GM12872 (cell line): Measurements from ENCODE around the gene PRKD2.

Experiments used
- CTCF ChIP-seq: IDR thresholded peaks from 3 replicates; pipeline ENCODE4 v1.5.1; 2011; ENCODE audit warnings: low read depth, mild to moderate bottlenecking, low read length, moderate library complexity; ENCODE audit not compliant: insufficient read depth

PRKD2 gene

GRCh38 chr19:46726551-46726950 is 9.6 kb upstream of the PRKD2 start:
- no peak for TF ChIP-seq CTCF

- no peak for TF ChIP-seq CTCF
Observed at GRCh38 chr19:46725859-46726393, 9.0 kb upstream of the PRKD2 start.

- TF ChIP-seq CTCF = no peak
Observed at GRCh38 chr19:46725036-46725820, 8.3 kb upstream of the PRKD2 start.

- TF ChIP-seq CTCF = no peak
Observed at GRCh38 chr19:46724468-46724867, 7.6 kb upstream of the PRKD2 start.

GRCh38 chr19:46723471-46723870 is 6.6 kb upstream of the PRKD2 start:
- no peak for TF ChIP-seq CTCF

GRCh38 chr19:46723023-46723461 is 6.1 kb upstream of the PRKD2 start:
- TF ChIP-seq CTCF = no peak

GRCh38 chr19:46722421-46723022 is 5.6 kb upstream of the PRKD2 start:
- TF ChIP-seq CTCF = no peak
